Skin epidermis (tissue), 12 donors: ENCODE results near the gene STAG3.
"Not testable (repeated sequence)": the region's sequence is repeated elsewhere in the genome, so short reads cannot be mapped to it uniquely, and the experiment has no call there.

Source experiments
- H3K27ac ChIP-seq, 21 experiments: fragments of 200-600 bp; sonication (generic) in 11 of 21; one replicate each; pipeline ENCODE4 v1.5.0; 2020; ENCODE audit warnings: mild to moderate bottlenecking in 3 of 21, inconsistent platforms in 2 of 21, moderate library complexity in 2 of 21
- H3K4me3 ChIP-seq, 7 experiments: fragments of 200-600 bp; sonication (generic) in 2 of 7; one replicate each; pipeline ENCODE4 v1.5.0; 2020; ENCODE audit warnings: inconsistent platforms in 2 of 7, mild to moderate bottlenecking in 2 of 7, moderate library complexity in 1 of 7

STAG3 gene

GRCh38 chr7:100177045-100178001 is at the start of gene STAG3, which contains the start of gene GPC2:
STAG3 (plus strand) TSS chr7:100177918; CDS start chr7:100180557, 2,639 bp downstream.
GPC2 (minus strand) TSS chr7:100177381; CDS start chr7:100177199, 182 bp downstream.
- Histone ChIP-seq H3K27ac (peak within 1 kb of the TSS in 5 of 21 experiments; percentile 27 to 71 (median 57)), H3K4me3 (peak within 1 kb of the TSS; percentile 37 to 58 (median 48))

GRCh38 chr7:100128637-100128963 is 49.1 kb upstream of the STAG3 start:
- peak overlapping the region in 2 of 21 experiments; percentile 89 to 94 for H3K27ac ChIP-seq
- no peak overlapping the region for H3K4me3 ChIP-seq

GRCh38 chr7:100130220-100130607 is 47.5 kb upstream of the STAG3 start:
- not testable (repeated sequence) for H3K4me3 ChIP-seq, H3K27ac ChIP-seq

GRCh38 chr7:100130608-100131453 is 46.9 kb upstream of the STAG3 start:
- Histone ChIP-seq H3K27ac (peak overlapping the region in 1 of 21 experiments; percentile 7), H3K4me3 (no peak overlapping the region)

GRCh38 chr7:100132126-100132525 is 45.6 kb upstream of the STAG3 start:
- H3K4me3 ChIP-seq, result no peak overlapping the region
- H3K27ac ChIP-seq, result no peak overlapping the region

GRCh38 chr7:100132697-100133151 is 45.0 kb upstream of the STAG3 start:
- Histone ChIP-seq H3K27ac (no peak overlapping the region), H3K4me3 (no peak overlapping the region)

- H3K27ac ChIP-seq, result no peak overlapping the region
- H3K4me3 ChIP-seq, result no peak overlapping the region
These were observed 39.6 kb upstream of the STAG3 start for GRCh38 chr7:100137851-100138760.

- no peak overlapping the region for H3K4me3 ChIP-seq
- peak overlapping the region in 3 of 21 experiments; percentile 9 to 44 (median 14) for H3K27ac ChIP-seq
These were observed 36.2 kb upstream of the STAG3 start for GRCh38 chr7:100141555-100141949.

- Histone ChIP-seq H3K4me3 (no peak overlapping the region), H3K27ac (no peak overlapping the region)
These were observed 35.3 kb upstream of the STAG3 start for GRCh38 chr7:100142461-100142860.

- not testable (repeated sequence) for H3K4me3 ChIP-seq, H3K27ac ChIP-seq
These were observed 31.4 kb upstream of the STAG3 start for GRCh38 chr7:100146350-100146749.

- peak overlapping the region in 2 of 21 experiments; percentile 1 to 31 for H3K27ac ChIP-seq
- H3K4me3 ChIP-seq, result no peak overlapping the region
These were observed 30.4 kb upstream of the STAG3 start for GRCh38 chr7:100147278-100147677.

GRCh38 chr7:100148225-100148558 is 29.5 kb upstream of the STAG3 start:
- Histone ChIP-seq H3K4me3 (peak overlapping the region; percentile 62 to 90 (median 84)), H3K27ac (peak overlapping the region in 20 of 21 experiments; percentile 39 to 98 (median 88))

- peak within 1 kb of the TSS; percentile 62 to 90 (median 84) for H3K4me3 ChIP-seq
- H3K27ac ChIP-seq, result peak within 1 kb of the TSS; percentile 79 to 98 (median 94)
These were observed 29.0 kb upstream of the STAG3 start, which contains the start of gene LAMTOR4 for GRCh38 chr7:100148559-100149328. LAMTOR4 (plus strand) TSS chr7:100148918; CDS start chr7:100148973, 55 bp downstream.

- H3K4me3 ChIP-seq, result no peak overlapping the region
- H3K27ac ChIP-seq, result peak overlapping the region in 4 of 21 experiments; percentile 32 to 57 (median 49)
These were observed 25.3 kb upstream of the STAG3 start for GRCh38 chr7:100152404-100152803.

- no peak overlapping the region for H3K4me3 ChIP-seq
- H3K27ac ChIP-seq, result peak overlapping the region in 1 of 21 experiments; percentile 57
These were observed 24.6 kb upstream of the STAG3 start for GRCh38 chr7:100152937-100153666.

- Histone ChIP-seq H3K4me3 (no peak overlapping the region), H3K27ac (peak overlapping the region in 9 of 21 experiments; percentile 1 to 57 (median 30))
These were observed 23.8 kb upstream of the STAG3 start for GRCh38 chr7:100153708-100154535.
